Erythroblast (primary cell): ENCODE measurements around the gene PDS5B.

Experiments
- GATA1 ChIP-seq: IDR thresholded peaks from 2 replicates; pipeline ENCODE4 v1.6.1; 2011; ENCODE audit warnings: low read depth, mild to moderate bottlenecking, control low read depth, low read length, moderate library complexity
- POLR2A ChIP-seq: IDR thresholded peaks from 2 replicates; pipeline ENCODE4 v1.6.1; 2011; ENCODE audit warnings: mild to moderate bottlenecking, low read length

DNA sequence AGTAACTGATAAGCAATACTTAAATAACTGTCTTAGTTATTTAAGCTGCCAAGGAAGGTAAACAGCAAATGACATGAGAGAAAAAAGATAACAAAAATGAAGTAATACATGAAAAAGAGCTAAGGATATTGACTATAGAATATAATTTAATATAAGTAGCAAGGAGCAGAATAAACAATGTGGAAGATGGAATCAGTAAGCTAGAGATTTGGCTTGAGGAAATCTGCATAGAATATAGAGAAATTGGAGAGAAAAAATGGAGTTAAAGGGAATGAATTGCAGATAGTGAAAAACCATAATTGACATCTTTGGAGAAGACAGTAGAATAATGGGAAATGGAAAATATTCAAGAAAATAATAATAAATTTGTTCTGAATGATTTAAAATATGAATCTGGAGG is 127.1 kb downstream of the PDS5B start:
- no peak for TF ChIP-seq POLR2A
- TF ChIP-seq GATA1: no peak
